ENCODE measurements around the gene VPS39. TPM values are rescaled to one million over a fixed set of nuclear protein-coding genes. Genes with fewer than 3 reads are reported as not detected.
A peak's percentile ranks its signal among the peaks of the same experiment; 100 is the strongest.

Gene VPS39
- total RNA-seq, 4 donors from 2014 or later = 59.1 to 101 (median 73.1) TPM

- intact Hi-C loops (cut with DNase I; ENCODE audit: low total_unique reads) = no loop called here
- no peaks in the 10 kb centered on the region for H3K36me3 ChIP-seq
- H3K27me3 ChIP-seq = no peaks in the 10 kb centered on the region
- no peak overlapping the region for H3K4me3 ChIP-seq
- TF ChIP-seq POLR2A (IDR thresholded peaks at IDR 0.05) = no peak
- no peak for TF ChIP-seq CTCF (IDR thresholded peaks at IDR 0.05)
- no peaks in the 10 kb centered on the region for H3K9me3 ChIP-seq
- H3K4me1 ChIP-seq = no peaks in the 10 kb centered on the region
- DNase-seq = peak in 1 of 2 donors; percentile 9
- no peak overlapping the region for H3K27ac ChIP-seq
These were observed 62.3 kb downstream of the VPS39 start for GRCh38 chr15:42145546-42146455.

GRCh38 chr15:42144841-42145375 lies 63.2 kb downstream of the VPS39 start:
- DNase-seq = no peak
- H3K9me3 ChIP-seq = no peaks in the 10 kb centered on the region
- no peaks in the 10 kb centered on the region for H3K36me3 ChIP-seq
- H3K27me3 ChIP-seq = no peaks in the 10 kb centered on the region
- intact Hi-C loops (cut with DNase I; ENCODE audit: low total_unique reads) = no loop called here
- no peak for TF ChIP-seq CTCF (IDR thresholded peaks at IDR 0.05)
- no peak for TF ChIP-seq POLR2A (IDR thresholded peaks at IDR 0.05)
- no peak overlapping the region for H3K4me3 ChIP-seq
- no peaks in the 10 kb centered on the region for H3K4me1 ChIP-seq
- no peak overlapping the region for H3K27ac ChIP-seq

GRCh38 chr15:42143866-42144625 lies 64.1 kb downstream of the VPS39 start:
- intact Hi-C loops (cut with DNase I; ENCODE audit: low total_unique reads) = no loop called here
- no peak for TF ChIP-seq CTCF (IDR thresholded peaks at IDR 0.05)
- no peak for TF ChIP-seq POLR2A (IDR thresholded peaks at IDR 0.05)

GRCh38 chr15:42143356-42143755 lies 64.7 kb downstream of the VPS39 start:
- H3K27ac ChIP-seq = no peak overlapping the region
- H3K27me3 ChIP-seq = no peaks in the 10 kb centered on the region
- no peak for DNase-seq
- intact Hi-C loops (cut with DNase I; ENCODE audit: low total_unique reads) = no loop called here
- H3K36me3 ChIP-seq = no peaks in the 10 kb centered on the region
- no peak for TF ChIP-seq CTCF (IDR thresholded peaks at IDR 0.05)
- TF ChIP-seq POLR2A (IDR thresholded peaks at IDR 0.05) = no peak
- H3K4me1 ChIP-seq = no peaks in the 10 kb centered on the region
- H3K9me3 ChIP-seq = no peaks in the 10 kb centered on the region
- no peak overlapping the region for H3K4me3 ChIP-seq

More at GRCh38 chr15:42143866-42144625, 64.1 kb downstream of the VPS39 start:
- H3K27ac ChIP-seq = no peak overlapping the region
- no peaks in the 10 kb centered on the region for H3K9me3 ChIP-seq
- DNase-seq = no peak
- H3K4me1 ChIP-seq = no peaks in the 10 kb centered on the region
- H3K36me3 ChIP-seq = no peaks in the 10 kb centered on the region
- H3K27me3 ChIP-seq = no peaks in the 10 kb centered on the region
- H3K4me3 ChIP-seq = no peak overlapping the region

All from uterus (tissue), 4 donors.